Stimulated activated CD4-positive, alpha-beta T cell treated with anti-CD3 and anti-CD28 coated beads, TNF-alpha, amount 100 ng/mL, for 4 hours (primary cell): ENCODE results near the gene RTN4RL2.

Experiments
- DNase-seq, 3 experiments: peaks; one replicate each; pipeline ENCODE4 v3.0.0-alpha.2; 2020; ENCODE audit warnings: low read depth in 3 of 3

RTN4RL2 gene

DNA sequence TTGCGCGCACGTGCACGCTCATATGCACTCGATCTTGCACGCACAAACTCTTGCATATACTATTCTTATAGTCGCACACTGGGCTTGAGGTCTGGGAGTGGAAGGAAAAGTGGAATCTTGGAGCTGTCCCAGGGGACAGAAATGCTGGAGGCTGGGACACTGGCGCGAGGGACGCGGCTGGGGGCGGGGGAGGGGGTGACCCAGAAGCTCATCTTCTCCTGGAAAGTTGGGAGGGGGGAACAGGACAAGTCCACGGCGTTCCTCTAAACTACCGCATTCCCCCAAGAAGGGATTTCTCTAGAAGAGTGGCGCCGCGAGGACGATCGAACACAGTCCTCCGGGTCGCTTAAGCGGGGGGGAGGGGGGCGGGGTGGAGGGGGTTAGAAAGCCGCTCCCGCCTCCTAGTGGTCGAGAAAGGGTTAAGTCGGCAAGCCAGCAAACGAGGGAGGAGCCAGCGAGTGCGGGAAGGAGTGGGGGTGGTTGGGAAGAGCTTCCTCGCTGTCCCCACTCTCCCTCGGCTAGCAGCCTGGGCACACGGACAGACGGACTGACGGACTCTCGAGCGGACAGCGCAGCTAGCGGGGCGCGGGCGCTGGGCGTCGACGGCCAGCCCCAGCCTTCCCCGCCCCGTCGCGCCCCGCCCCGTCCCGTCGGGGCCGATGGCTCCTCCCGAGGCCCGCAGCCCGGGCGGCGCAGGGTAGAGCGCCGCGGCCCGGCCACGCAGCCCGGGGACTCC, at the start of gene RTN4RL2:
TSS of gene RTN4RL2 (plus strand) at position 507 of the 736 bp plus-strand sequence. CDS start 338 bp downstream, outside the sequence.
- DNase-seq, result peak in 1 of 3 experiments; percentile 24

DNA sequence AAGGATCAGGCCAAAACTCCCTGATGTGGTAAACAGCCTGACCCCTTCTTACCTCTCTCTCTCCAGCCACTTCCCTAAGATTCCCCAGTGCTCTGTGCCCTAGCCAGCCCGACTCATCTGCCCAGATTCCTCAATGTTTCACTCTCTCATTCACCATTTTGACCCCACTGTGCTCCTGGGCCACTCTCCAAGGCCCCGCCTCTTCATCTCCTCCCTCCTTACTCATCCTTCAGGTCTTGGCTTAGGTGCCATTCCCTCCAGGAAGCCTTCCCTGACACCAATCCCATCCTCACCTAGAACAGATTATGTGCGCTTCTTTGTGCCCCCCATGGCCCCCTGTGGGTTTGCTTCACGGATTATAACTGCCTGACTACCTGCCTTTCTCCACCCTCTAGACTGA, 46.6 kb upstream of the RTN4RL2 start:
- no peak for DNase-seq

DNA sequence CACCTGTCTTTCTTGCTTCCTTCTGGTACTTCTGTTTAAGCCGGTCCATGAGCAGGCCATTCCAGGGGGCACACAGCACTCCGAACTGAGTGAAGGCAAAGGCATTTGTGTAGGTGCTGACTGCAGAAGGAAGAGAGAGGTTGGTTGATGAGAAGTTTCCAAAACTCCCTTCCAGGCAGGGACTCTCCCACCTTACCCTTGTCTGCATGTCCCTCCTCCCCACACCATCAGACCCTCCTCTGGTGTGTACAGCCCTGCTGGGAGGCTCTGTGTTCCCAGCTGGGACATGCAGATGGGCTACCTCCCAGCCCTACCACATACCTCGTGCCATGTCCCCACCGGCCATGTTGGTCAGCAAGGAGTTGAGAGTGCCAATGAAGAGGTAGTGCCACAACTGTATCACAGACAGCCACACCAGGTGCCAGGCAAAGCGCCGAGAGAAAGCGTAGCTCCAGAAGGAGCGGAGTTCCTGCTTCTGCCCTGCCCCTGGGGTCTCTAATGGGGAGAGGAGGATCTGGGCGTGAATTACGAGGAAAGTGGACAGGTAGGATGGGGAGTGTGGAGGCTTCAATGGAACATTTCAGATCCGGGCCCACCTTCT, 45.6 kb upstream of the RTN4RL2 start:
- no peak for DNase-seq

DNA sequence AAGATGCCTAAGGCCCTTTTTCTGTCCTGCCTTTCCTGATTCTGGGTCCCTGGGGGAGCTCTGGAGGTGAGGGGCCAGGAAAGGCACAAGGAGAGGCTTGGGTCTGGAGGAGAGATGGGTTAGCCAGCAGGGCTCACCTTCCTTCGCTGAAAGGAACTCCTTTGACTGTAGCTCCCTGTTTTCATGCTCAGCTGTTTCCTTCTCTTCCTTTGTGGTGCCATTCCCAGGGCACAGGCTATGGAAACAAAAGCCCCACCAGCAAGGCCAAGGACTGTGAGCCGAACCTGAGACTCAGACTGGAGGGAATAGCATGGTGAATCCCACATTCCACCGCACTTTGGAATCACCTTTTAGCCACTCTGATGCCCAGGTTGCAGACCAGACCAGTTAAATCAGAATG, 43.9 kb upstream of the RTN4RL2 start:
- no peak for DNase-seq

DNA sequence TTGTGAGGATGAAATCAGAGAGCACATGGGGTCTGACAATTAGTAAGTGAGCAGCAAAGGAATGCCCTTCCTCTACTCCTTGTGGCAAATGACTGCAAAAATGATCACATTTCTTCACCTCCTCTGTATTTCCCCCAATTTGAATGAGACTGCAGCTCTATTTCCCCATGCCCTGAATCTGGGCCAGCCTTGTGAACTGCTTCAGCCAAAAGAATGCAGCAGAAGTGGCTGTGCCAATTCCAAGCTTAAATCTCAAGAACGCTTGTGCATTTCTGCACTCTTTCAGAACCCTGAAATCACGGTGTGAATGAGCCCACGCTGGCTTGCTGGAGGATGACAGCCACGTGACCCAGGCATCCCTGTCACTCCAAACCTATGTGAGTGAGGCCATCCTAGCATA, 43.3 kb upstream of the RTN4RL2 start:
- no peak for DNase-seq

DNA sequence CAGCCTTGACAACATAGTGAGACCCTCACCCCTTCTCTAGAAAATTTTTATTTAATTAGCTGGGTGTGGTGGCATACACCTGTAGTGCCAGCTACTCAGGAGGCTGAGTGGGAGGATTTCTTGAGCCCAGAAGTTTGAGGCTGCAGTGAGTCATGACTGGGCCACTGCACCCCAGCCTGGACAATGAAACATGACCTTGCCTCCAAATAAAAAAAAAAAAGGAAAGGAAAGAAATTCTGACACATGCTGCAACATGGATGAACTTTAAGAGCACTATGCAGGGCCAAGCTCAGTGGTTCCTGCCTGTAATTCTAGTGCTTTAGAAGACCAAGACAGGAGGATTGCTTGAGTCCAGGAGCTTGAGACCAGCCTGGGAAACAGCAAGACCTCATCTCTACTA, 42.2 kb upstream of the RTN4RL2 start:
- DNase-seq, result no peak

DNA sequence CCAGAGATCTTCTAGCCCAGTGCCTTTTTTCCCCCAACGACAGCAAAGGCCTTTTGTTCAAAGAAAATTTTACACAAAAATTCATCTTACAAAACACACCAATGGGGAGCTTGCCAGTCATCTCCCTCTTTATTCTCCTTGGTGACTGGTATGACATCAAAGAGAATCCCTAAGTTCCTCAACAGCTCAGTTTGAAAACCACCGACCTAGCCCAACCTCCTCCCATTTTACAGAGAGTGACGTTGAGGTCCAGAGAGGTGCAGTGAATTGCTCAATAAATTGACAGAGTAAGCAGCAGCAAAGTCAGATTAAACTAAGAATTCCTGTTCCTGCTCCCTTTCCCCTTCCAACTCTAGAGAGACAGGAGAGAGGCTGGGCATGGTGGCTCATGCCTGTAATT, 41.2 kb upstream of the RTN4RL2 start:
- DNase-seq, result no peak

DNA sequence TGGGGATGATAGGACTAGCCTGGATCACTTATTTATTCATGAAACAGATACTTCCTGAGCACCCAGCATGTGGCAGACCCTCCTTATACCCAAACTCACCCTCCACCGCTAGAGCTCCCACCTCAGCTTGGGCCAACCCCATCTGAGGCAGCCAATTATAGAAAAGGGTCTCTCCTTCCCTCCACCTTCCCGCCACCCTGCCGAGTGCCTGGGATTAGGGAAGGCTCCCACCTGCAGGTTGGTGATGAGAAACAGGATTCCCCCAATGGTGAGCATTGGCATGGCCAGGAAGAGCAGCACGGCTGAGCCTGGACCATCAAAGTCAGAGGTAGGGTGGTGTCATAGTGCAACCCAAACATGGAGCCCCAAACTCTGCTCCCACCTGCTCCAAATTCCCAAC, 39.3 kb upstream of the RTN4RL2 start:
- DNase-seq, result no peak

DNA sequence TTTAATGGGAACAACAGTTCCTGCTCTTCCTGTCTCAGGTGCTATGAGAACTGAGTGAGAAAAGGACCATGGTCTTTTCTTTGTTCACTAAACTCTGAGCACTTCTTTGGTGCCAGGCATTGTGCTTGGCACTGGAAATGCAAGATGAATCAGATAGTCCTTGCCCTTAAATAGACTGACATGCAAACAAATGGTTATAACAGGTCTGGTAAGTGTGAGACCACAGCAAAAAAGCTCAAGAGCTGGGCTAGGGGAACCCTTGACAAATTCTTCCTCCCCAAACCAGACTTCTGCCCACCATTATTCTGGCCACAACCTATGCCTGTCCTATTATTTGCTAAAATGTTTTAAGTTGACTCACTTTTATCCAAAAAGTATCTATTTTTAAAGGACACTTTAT, 38.5 kb upstream of the RTN4RL2 start:
- DNase-seq, result no peak

DNA sequence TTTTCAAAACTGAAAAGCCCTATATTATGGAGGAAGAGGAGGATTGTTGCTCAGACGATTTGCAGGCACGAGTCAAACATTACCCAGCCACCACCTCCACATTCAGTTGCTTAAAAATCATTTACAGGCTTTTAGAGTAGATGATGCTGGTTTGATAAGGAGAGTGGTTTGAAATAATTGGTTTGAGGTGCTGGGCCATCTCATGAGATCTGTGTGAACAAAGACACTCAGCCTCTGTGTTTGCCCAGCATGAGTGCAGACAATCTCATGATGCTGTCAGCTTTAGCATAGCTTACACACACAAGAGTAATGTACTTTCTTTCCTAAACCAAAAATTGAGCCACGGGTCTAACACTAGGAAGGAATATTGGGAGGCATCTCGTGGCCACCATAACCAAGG, 37.7 kb upstream of the RTN4RL2 start:
- no peak for DNase-seq

DNA sequence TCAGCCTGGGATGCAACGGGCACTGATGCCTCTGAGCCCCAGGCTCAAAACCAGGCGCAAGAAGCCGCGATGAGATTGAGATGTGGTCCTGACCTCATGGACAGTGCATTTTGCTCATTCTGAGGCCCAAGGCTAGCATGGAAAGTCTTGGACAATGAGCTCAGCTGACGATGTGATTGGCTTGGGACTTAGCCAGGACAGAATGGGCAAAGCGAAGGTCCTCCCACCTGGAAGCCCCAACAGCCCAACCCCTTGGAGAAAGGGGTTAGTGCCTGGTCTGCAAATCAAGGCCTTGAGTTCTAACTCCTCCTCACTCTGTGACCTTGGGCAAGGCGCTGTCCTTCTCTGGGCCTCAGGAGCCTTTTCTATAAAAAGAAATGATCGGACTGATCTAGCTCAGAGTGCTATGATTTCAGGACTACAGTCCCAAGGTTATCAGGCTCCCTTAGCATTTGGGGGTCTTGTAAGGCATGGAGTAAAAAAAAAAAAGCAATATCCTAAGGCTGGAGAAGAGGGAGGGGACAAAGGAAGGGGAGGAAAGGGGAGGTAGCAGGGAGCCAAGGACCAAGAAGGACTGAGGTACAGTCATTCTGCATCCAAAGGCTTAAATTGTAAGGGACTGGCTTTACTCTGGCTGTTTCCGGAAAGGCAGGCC, 36.1 kb upstream of the RTN4RL2 start:
- DNase-seq, result no peak

DNA sequence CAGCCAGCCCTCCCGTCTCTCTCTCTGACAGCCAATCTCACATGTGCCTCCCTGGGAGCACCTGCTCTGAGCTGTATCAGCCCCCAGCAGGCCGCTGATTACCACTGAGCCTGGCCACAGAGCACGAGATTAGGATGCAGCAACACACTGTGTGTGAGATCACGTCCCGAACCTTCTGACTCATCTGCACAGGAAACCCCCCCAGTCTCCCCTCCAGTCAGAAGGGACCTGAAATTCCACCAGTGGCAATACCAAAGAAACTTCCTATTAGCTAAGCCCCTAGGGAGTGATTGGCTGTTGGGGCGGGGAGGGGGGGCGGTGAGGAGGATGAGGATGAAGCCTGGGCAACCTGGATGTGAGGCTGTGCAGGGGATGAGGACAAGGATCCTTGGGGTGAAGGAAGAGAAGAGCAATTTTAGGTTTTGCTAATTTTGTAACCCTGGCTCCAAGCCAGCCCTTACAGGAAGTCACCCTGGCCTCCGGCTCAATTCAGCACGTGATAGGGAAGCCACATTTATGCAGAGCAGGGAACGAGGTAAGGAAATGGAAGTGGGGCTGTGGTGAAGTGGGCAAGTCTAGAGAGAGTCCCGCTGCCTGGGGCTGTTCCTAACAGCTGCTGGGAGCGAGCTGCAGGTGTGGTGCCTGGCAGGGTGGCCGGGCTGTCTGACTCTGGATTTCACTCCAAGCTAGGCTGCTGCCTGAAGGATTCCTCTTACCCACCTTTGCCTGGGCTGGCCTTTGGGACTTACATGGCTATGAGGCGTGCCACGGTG, 35.4 kb upstream of the RTN4RL2 start:
- DNase-seq, result peak; percentile 60 to 79 (median 78)

DNA sequence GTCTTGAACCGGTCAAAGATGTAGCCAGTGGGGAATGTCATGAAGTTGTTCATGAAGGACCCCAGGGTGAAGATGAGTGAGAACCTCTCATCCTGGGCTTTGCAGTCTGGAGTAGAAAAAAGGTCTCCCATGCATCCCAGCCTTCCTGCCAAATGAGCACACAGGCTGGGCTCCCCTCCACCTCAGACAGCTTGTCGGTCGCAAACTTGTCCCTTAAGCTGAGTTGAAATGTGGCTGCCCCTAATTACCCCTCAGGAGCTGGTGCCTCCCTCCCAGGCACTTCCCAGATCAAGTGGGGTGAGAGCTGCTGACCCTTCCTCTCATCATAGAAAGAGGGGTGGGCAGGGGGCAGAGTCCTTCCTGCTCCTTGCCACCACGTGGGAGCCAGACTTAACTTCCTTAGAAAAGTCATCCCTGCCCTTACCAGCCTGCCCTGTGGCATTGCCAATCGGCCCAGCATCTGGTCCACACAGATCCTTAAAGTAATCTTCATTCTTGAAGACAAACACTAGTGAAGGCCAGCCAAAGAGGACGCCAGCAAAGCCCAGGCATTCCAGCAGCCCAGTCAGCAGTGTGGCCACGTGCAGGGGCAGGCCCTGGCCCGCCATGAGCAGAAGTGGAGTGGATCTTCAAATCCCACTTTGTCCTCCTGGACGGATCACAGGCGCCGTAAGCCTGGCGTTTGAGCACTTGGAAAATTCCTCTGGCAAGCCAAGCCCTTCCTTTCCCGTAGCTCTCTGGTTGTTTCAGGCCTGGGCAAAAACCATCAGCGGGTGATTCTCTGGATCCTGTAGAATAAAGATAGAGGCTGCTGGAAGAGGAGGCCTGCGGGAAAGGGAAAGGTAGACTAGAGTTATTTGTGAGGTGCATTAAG, 34.5 kb upstream of the RTN4RL2 start:
- peak in 1 of 3 experiments; percentile 21 for DNase-seq

DNA sequence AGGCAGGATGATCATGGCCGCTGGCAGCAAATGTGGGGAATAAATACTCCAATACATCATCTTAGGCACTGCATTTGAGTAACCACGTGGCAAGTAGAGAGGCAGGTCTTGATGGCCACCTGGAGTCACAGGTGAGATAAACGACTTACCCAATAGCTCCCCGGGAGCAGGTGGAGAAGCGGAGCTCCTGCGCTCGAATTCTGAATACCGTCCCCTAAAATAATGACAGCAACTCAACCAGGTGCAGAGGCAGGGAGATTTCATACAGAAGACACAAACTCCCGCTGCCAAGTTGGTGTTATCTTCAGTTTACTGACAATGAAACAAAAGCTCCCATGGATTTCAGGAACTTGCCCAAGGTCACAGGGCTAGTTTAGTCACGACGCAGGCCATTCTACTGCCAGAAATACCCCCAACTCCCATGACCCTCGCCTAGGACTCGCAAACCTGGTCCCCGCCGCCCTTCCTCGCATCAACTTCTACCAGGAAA, 33.8 kb upstream of the RTN4RL2 start:
- peak in 1 of 3 experiments; percentile 29 for DNase-seq

DNA sequence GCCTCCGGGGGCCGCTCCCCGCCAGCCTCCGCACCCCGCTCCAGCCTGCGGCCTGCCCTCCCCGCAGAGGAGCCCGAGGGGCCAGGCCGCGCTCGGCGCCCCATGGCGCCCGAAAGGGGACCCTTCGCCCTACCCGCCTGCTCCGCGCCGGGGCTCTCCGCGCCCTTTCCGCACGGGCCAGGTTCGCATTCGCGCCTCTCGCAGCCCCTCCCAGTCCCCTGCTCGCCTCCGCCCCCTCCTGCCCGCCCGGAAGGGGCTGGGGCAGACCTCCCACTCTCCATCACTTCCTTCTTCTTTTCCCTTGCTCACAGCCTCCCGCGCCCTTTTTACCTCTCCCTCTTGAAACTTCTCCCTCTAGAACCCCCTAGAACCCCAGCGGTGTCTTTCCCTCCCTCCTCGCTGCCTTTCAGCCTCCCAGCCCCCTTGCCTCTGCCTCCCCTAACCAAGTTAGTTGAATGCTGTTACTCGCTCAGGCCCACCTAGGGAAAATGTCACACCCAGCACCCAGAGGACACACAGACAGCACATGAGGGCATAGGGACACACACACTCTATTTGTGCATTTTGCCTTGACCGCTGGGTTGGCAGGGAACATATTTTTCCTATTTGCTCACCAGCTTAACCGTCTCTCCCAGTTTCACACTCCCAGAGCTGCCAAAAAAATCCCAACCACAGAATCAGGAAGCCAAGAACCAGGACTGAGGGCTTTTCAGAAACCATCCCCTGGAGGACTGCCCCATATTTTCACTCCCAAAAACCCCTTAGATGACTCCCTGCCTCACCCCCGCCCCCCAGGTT, 33.2 kb upstream of the RTN4RL2 start, which contains the start of gene SLC43A3:
TSS of gene SLC43A3 (minus strand) at position 193 of the 798 bp plus-strand sequence. CDS start 949 bp downstream, outside the sequence.
- DNase-seq, result peak; percentile 62 to 74 (median 73)

DNA sequence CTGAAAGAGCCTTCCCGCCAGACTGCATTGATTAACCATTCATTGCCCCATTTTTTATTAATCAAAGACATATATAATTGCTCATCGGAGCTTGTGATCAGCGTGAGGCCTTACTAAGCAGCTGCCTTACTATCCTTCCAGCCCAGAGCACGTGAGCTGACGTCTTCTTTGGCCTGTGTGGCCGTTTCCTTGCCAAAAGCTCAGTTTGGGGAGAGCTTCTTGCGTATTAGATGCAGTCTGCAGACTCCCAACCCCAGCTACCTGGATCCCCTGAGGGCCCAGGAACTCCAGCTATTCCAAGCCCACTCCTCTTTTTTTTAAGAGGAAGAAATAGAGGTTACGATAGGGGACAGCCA, 32.6 kb upstream of the RTN4RL2 start:
- no peak for DNase-seq

DNA sequence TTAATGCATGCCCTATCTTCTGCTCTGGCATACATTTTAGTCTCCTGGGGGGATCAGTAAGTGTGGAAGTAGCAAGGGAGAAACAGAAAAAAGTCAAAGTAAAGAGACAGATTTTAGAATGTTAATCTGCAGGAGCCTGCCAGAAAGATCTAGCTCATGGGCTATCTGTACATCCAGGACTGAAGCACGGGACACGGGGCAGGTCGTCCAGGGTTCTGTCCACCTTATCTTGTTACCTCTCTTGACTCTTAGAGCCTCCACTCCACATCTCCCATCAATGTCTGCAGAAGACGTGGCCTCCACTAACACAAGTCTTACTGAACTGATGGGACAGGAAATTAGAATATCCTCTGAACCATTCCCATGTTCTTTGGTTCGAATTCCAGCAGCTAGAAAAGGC, 31.7 kb upstream of the RTN4RL2 start:
- DNase-seq, result no peak

DNA sequence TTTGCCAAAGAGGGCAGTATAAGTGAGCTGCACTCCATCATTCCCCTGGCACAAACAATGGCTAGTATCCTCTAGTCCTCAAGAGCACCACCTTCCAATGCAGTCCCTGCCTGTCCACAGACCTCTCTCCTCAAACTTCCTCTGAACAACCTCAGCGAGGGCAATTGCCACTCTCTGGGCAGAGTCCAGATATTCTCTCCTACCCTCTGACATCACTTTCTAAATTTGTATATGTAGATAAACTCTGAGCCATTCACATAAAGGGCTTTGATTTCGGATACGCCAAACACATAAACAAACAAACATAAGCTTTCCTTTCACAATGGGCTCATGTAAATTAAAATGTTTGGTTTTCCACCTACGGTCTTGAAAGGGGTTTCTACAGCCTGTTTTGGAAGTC, 30.4 kb upstream of the RTN4RL2 start:
- no peak for DNase-seq

DNA sequence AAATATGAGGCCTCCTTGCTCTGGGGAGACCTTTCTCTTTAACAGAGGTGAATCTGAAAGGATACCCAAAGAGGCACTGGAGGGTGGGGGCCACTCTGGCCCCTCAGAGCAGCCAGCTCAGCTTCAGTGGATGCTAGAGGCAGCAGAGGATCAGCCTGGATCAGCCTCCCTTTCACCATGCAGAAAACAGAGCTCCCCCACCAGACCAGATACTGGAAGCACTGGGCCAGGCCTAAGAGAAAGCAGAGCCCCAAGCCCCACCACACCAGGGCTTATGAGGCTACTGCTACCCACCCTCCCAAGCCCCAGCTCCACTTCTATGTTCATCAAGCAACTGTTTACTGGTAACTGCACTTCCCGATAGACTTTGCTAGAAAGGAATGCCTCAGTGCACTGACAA, 29.4 kb upstream of the RTN4RL2 start:
- DNase-seq, result no peak

DNA sequence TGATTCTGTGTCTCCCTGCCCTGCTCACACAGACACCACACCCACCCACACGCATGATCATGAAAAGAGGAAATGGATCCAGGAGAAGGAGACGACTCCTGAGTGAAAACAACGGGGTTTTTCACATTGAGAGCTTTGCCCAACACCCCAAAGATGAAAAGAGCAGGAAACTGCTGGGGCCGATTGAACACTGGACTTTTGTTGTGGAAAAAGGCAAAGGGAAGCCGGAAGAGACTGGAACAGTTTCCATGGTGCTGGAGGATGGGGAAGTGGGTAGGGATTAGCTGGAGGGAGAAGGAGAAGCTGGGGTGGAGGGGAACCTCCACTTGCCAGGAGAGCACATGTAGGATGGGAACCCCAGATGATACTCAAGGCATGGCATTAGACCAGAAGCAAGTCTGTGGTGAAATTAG, 28.2 kb upstream of the RTN4RL2 start:
- DNase-seq, result no peak
